ENCODE results near the gene OPCML. TPM values are rescaled to one million over a fixed set of nuclear protein-coding genes. Genes with fewer than 3 reads are reported as not detected.

OPCML gene
- total RNA-seq, 4 donors from 2014 or later: 0.33 TPM; not detected in 3

- Histone ChIP-seq H3K27ac (no peak overlapping the region), H3K36me3 (no peaks in the 10 kb centered on the region), H3K4me1 (no peaks in the 10 kb centered on the region), H3K4me3 (replicated peaks in 1 of 3) (no peak overlapping the region), H3K27me3 (no peaks in the 10 kb centered on the region), H3K9me3 (no peaks in the 10 kb centered on the region)
- intact Hi-C loops (cut with DNase I): no loop called here
- 92 to 93% methylated on average over 8 of the region's 8 CpGs for WGBS, 2 donors
- no peak for TF ChIP-seq POLR2A (IDR thresholded peaks at IDR 0.05)
- TF ChIP-seq CTCF (IDR thresholded peaks at IDR 0.05): no peak
- no peak for DNase-seq
Observed at GRCh38 chr11:133202816-133203215, 329.5 kb downstream of the OPCML start.

GRCh38 chr11:133198438-133198837, 333.9 kb downstream of the OPCML start:
- Histone ChIP-seq H3K4me3 (replicated peaks in 1 of 3) (no peak overlapping the region), H3K27ac (no peak overlapping the region), H3K27me3 (no peaks in the 10 kb centered on the region), H3K4me1 (no peaks in the 10 kb centered on the region), H3K9me3 (no peaks in the 10 kb centered on the region), H3K36me3 (no peaks in the 10 kb centered on the region)
- DNase-seq: no peak
- TF ChIP-seq POLR2A (IDR thresholded peaks at IDR 0.05) (no peak), CTCF (IDR thresholded peaks at IDR 0.05) (no peak)
- WGBS, 2 donors: 85 to 86% methylated on average over 5 of the region's 5 CpGs
- intact Hi-C loops (cut with DNase I): no loop called here

- no peaks in the 10 kb centered on the region for H3K27me3 ChIP-seq
- no peaks in the 10 kb centered on the region for H3K36me3 ChIP-seq
- 81 to 87% methylated on average over 4 of the region's 4 CpGs for WGBS, 2 donors
- no peak for DNase-seq
- H3K4me1 ChIP-seq: no peaks in the 10 kb centered on the region
- no peaks in the 10 kb centered on the region for H3K9me3 ChIP-seq
- no peak for TF ChIP-seq CTCF (IDR thresholded peaks at IDR 0.05)
- TF ChIP-seq POLR2A (IDR thresholded peaks at IDR 0.05): no peak
- H3K4me3 ChIP-seq (replicated peaks in 1 of 3): no peak overlapping the region
- H3K27ac ChIP-seq: no peak overlapping the region
- intact Hi-C loops (cut with DNase I): no loop called here
Observed at GRCh38 chr11:133197425-133197824, 334.9 kb downstream of the OPCML start.

- 78 to 80% methylated on average over 1 of the region's 1 CpG for WGBS, 2 donors
- intact Hi-C loops (cut with DNase I): no loop called here
- no peak for TF ChIP-seq CTCF (IDR thresholded peaks at IDR 0.05)
- no peak for TF ChIP-seq POLR2A (IDR thresholded peaks at IDR 0.05)
Observed at GRCh38 chr11:133191931-133192330, 340.4 kb downstream of the OPCML start.

GRCh38 chr11:133181667-133182066, 350.6 kb downstream of the OPCML start:
- no peaks in the 10 kb centered on the region for H3K27me3 ChIP-seq
- no peaks in the 10 kb centered on the region for H3K36me3 ChIP-seq
- H3K4me1 ChIP-seq: no peaks in the 10 kb centered on the region
- no peak overlapping the region for H3K4me3 ChIP-seq (replicated peaks in 1 of 3)
- WGBS, 2 donors: 38 to 54% methylated on average over 2 of the region's 2 CpGs
- no peaks in the 10 kb centered on the region for H3K9me3 ChIP-seq
- intact Hi-C loops (cut with DNase I): no loop called here
- DNase-seq: no peak
- no peak for TF ChIP-seq CTCF (IDR thresholded peaks at IDR 0.05)
- no peak for TF ChIP-seq POLR2A (IDR thresholded peaks at IDR 0.05)
- no peak overlapping the region for H3K27ac ChIP-seq

More at GRCh38 chr11:133191931-133192330, 340.4 kb downstream of the OPCML start:
- DNase-seq: no peak
- H3K27me3 ChIP-seq: no peaks in the 10 kb centered on the region
- H3K27ac ChIP-seq: no peak overlapping the region
- no peaks in the 10 kb centered on the region for H3K36me3 ChIP-seq
- no peaks in the 10 kb centered on the region for H3K4me1 ChIP-seq
- no peak overlapping the region for H3K4me3 ChIP-seq (replicated peaks in 1 of 3)
- H3K9me3 ChIP-seq: no peaks in the 10 kb centered on the region
